Panc1 (cell line): ENCODE measurements around the gene FPR3.

Experiments used
- CTCF ChIP-seq: fragments of 450-650 bp; IDR thresholded peaks from 2 replicates; pipeline ENCODE4 v1.5.1; 2017; ENCODE audit warnings: mild to moderate bottlenecking
- POLR2AphosphoS5 ChIP-seq: IDR thresholded peaks from 2 replicates; pipeline ENCODE4 v1.6.1; 2012; ENCODE audit warnings: mild to moderate bottlenecking, low read depth, low read length, moderate library complexity
- REST ChIP-seq, 2 experiments: IDR thresholded peaks; 2 replicates each; pipeline ENCODE4 v1.6.1; 2011 to 2012; ENCODE audit warnings: low read depth in 2 of 2, control low read depth in 1 of 2, low read length in 1 of 2, mild to moderate bottlenecking in 1 of 2, moderate library complexity in 1 of 2; ENCODE audit not compliant: insufficient read depth in 1 of 2
- SIN3A ChIP-seq: IDR thresholded peaks from 2 replicates; pipeline ENCODE4 v1.6.1; 2012; ENCODE audit warnings: low read depth, mild to moderate bottlenecking, low read length, moderate library complexity, borderline replicate concordance; ENCODE audit not compliant: insufficient read depth
- TCF7L2 ChIP-seq: IDR thresholded peaks from 2 replicates; pipeline ENCODE4 v1.6.1; 2011; ENCODE audit warnings: mild to moderate bottlenecking, low read depth, low read length, inconsistent platforms

GRCh38 chr19:51797480-51797879 lies 2.5 kb downstream of the FPR3 start:
- TF ChIP-seq CTCF (no peak), POLR2AphosphoS5 (no peak), SIN3A (no peak), REST (IDR thresholded peaks at IDR 0.05; ENCODE audit: insufficient read depth in 1 of 2, low read depth in 2 of 2, low read length in 1 of 2) (no peak), TCF7L2 (no peak)
